ENCODE measurements around the gene EYA3.

DNA sequence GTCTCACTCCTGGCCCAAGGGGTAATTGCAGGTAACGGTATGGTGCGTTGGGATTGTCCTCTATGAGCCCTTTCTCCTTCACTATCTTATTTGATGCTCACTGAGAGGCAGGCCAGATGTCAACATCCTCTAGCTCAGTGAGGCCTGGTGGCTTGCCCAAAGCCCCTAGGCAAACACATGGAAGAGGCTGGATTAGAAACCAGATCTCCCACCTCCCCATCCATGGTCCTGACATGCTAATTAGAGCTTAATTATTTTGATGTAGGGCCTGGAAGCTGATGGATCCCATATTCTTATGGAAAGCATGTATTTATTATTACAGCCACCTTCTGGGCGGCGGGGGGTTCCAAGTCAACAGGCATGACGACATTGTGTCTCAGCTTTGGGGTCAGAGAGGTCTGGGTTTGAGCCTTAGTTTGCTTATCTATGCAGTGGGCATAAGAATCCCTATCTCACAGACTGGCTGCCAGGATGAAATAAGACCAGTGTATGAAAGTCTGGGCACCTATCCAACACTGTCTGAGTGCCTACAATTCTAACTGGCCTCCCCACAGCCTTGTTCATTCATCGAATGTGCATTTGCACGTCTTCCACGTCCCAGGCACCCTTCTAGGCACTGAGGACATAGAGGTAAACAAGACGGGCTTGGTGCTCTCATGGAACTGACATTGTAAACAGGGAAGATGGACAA is 147.4 kb downstream of the EYA3 start:
- TF ChIP-seq YY1 (IDR thresholded peaks at IDR 0.05; ENCODE audit: insufficient read depth, insufficient read length) (no peak), ZNF274 (IDR thresholded peaks at IDR 0.05; ENCODE audit: low read depth, low read length) (no peak), SUZ12 (IDR thresholded peaks at IDR 0.05; ENCODE audit: extremely low read depth, insufficient read depth, insufficient read length) (no peak)

All from NT2/D1 (cell line).